H9 (cell line): ENCODE results near the gene NAA20. TPM values are rescaled to one million over a fixed set of nuclear protein-coding genes. Genes with fewer than 3 reads are reported as not detected.

Experiments
- DNase-seq: peaks from one replicate; pipeline ENCODE4 v3.0.0-alpha.2; 2017
- H2AFZ ChIP-seq: one replicate; pipeline ENCODE4 v1.6.1; 2013; ENCODE audit warnings: mild to moderate bottlenecking, low read length, control low read depth, moderate library complexity
- H2AK5ac ChIP-seq: 2 replicates; pipeline ENCODE4 v1.6.1; 2013; ENCODE audit warnings: low read length, control low read depth, mixed read lengths; ENCODE audit not compliant: insufficient read length
- H2BK120ac ChIP-seq: one replicate; pipeline ENCODE4 v1.6.1; 2013; ENCODE audit warnings: low read depth, mild to moderate bottlenecking, low read length, control low read depth, inconsistent platforms; ENCODE audit not compliant: poor library complexity, severe bottlenecking
- H2BK12ac ChIP-seq: 2 replicates; pipeline ENCODE4 v1.6.1; 2013; ENCODE audit warnings: low read length, control low read depth, mixed read lengths, low read depth; ENCODE audit not compliant: insufficient read length
- H2BK15ac ChIP-seq: 2 replicates; pipeline ENCODE4 v1.6.1; 2013; ENCODE audit warnings: low read depth, low read length, control low read depth
- H2BK20ac ChIP-seq: one replicate; pipeline ENCODE4 v1.6.1; 2013; ENCODE audit warnings: low read depth, mild to moderate bottlenecking, low read length, control low read depth, inconsistent platforms; ENCODE audit not compliant: poor library complexity, severe bottlenecking
- H2BK5ac ChIP-seq: 2 replicates; pipeline ENCODE4 v1.6.1; 2013; ENCODE audit warnings: low read length, control low read depth, mixed read lengths; ENCODE audit not compliant: insufficient read length
- H3K14ac ChIP-seq: 2 replicates; pipeline ENCODE4 v1.6.1; 2013; ENCODE audit warnings: low read length, control low read depth; ENCODE audit not compliant: insufficient read depth
- H3K18ac ChIP-seq: 2 replicates; pipeline ENCODE4 v1.6.1; 2013; ENCODE audit warnings: low read depth, mild to moderate bottlenecking, mixed read lengths, low read length, control low read depth; ENCODE audit not compliant: insufficient read length
- H3K23ac ChIP-seq: 2 replicates; pipeline ENCODE4 v1.6.1; 2013; ENCODE audit warnings: low read length, control low read depth, mixed read lengths, low read depth; ENCODE audit not compliant: insufficient read length
- H3K23me2 ChIP-seq: 2 replicates; pipeline ENCODE4 v1.6.1; 2013; ENCODE audit warnings: low read depth, mild to moderate bottlenecking, mixed read lengths, low read length, control low read depth; ENCODE audit not compliant: insufficient read length, poor library complexity, severe bottlenecking
- H3K27ac ChIP-seq: 2 replicates; pipeline ENCODE4 v1.5.1; 2013; ENCODE audit warnings: low read length, control low read depth, mixed read lengths, low read depth; ENCODE audit not compliant: insufficient read length
- H3K27me3 ChIP-seq: 2 replicates; pipeline ENCODE4 v1.6.1; 2013; ENCODE audit warnings: low read length, control low read depth, inconsistent platforms; ENCODE audit not compliant: insufficient read depth
- H3K4ac ChIP-seq: 2 replicates; pipeline ENCODE4 v1.6.1; 2013; ENCODE audit warnings: low read depth, mild to moderate bottlenecking, control low read depth, inconsistent platforms, low read length, moderate library complexity
- H3K4me1 ChIP-seq: 2 replicates; pipeline ENCODE4 v1.6.1; 2013; ENCODE audit warnings: low read length, control low read depth, inconsistent platforms; ENCODE audit not compliant: insufficient read depth
- H3K4me2 ChIP-seq: 2 replicates; pipeline ENCODE4 v1.6.1; 2013; ENCODE audit warnings: low read length, control low read depth, mixed read lengths; ENCODE audit not compliant: insufficient read length, insufficient read depth
- H3K56ac ChIP-seq: 2 replicates; pipeline ENCODE4 v1.6.1; 2013; ENCODE audit warnings: low read depth, mild to moderate bottlenecking, mixed read lengths, low read length, control low read depth; ENCODE audit not compliant: insufficient read length
- H3K79me1 ChIP-seq: 2 replicates; pipeline ENCODE4 v1.6.1; 2013; ENCODE audit warnings: low read depth, mild to moderate bottlenecking, moderate library complexity, low read length, control low read depth, inconsistent platforms; ENCODE audit not compliant: insufficient read depth, poor library complexity, severe bottlenecking
- H3K79me2 ChIP-seq: 2 replicates; pipeline ENCODE4 v1.6.1; 2013; ENCODE audit warnings: low read length, control low read depth, inconsistent platforms; ENCODE audit not compliant: insufficient read depth
- H3K9ac ChIP-seq: 2 replicates; pipeline ENCODE4 v1.6.1; 2013; ENCODE audit warnings: low read length, control low read depth, mixed read lengths; ENCODE audit not compliant: insufficient read length; ENCODE audit errors: extremely low read depth
- H3K9me3 ChIP-seq: one replicate; pipeline ENCODE4 v1.6.1; 2013; ENCODE audit warnings: low read depth, low read length, inconsistent platforms; ENCODE audit not compliant: control insufficient read depth
- H3T11ph ChIP-seq: one replicate; pipeline ENCODE4 v1.6.1; 2013; ENCODE audit warnings: mild to moderate bottlenecking, low read length, control low read depth, inconsistent platforms
- H4K20me1 ChIP-seq: one replicate; pipeline ENCODE4 v1.6.1; 2013; ENCODE audit not compliant: control insufficient read depth, insufficient read length, insufficient read depth
- H4K5ac ChIP-seq: 2 replicates; pipeline ENCODE4 v1.6.1; 2013; ENCODE audit warnings: low read depth, mild to moderate bottlenecking, mixed read lengths, low read length, control low read depth; ENCODE audit not compliant: insufficient read length
- H4K8ac ChIP-seq: replicated peaks from 2 replicates; pipeline ENCODE4 v1.6.1; 2013; ENCODE audit warnings: low read length, control low read depth, mixed read lengths, low read depth; ENCODE audit not compliant: insufficient read length
- H4K91ac ChIP-seq: 2 replicates; pipeline ENCODE4 v1.6.1; 2013; ENCODE audit warnings: low read depth, mild to moderate bottlenecking, moderate library complexity, mixed read lengths, low read length, control low read depth; ENCODE audit not compliant: insufficient read length
- H3K27ac Mint-ChIP-seq, 3 experiments: 2 replicates in 2 of 3; 3 replicates in 1 of 3; pipeline ENCODE4 v1.8.0; 2020 to 2021; ENCODE audit warnings: mixed read lengths in 3 of 3, mild to moderate bottlenecking in 1 of 3, moderate library complexity in 1 of 3
- H3K27me3 Mint-ChIP-seq: 2 replicates; pipeline ENCODE4 v1.8.0; 2021; ENCODE audit warnings: low read depth, mild to moderate bottlenecking, moderate library complexity, mixed read lengths
- H3K36me3 Mint-ChIP-seq, 3 experiments: 2 replicates in 2 of 3; 3 replicates in 1 of 3; pipeline ENCODE4 v1.8.0; 2020 to 2021; ENCODE audit warnings: low read depth in 3 of 3, mixed read lengths in 3 of 3; ENCODE audit not compliant: insufficient read depth in 1 of 3
- H3K4me1 Mint-ChIP-seq, 2 experiments: 2 replicates each; pipeline ENCODE4 v1.8.0; 2020; ENCODE audit warnings: mixed read lengths in 2 of 2
- H3K4me3 Mint-ChIP-seq, 2 experiments: 2 replicates in 1 of 2; 3 replicates in 1 of 2; pipeline ENCODE4 v1.8.0; 2020 to 2021; ENCODE audit warnings: mild to moderate bottlenecking in 2 of 2, mixed read lengths in 2 of 2, moderate library complexity in 1 of 2
- H3K9me3 Mint-ChIP-seq, 2 experiments: 2 replicates in 1 of 2; 3 replicates in 1 of 2; pipeline ENCODE4 v1.8.0; 2020; ENCODE audit warnings: mild to moderate bottlenecking in 2 of 2, mixed read lengths in 2 of 2, moderate library complexity in 1 of 2
- CTCF ChIP-seq: fragments of 200-600 bp; sonication (generic); conservative IDR thresholded peaks from 3 replicates; pipeline ENCODE4 v1.8.0; 2021; ENCODE audit warnings: antibody characterized with exemption, mild to moderate bottlenecking
- WGBS: extraction: QIAGEN DNeasy Blood & Tissue Kit; methylation state at CpG from one replicate; pipeline ENCODE4 v1.1.7; 2013; ENCODE audit warnings: missing lambda C conversion rate, low lambda C conversion rate, mixed read lengths; ENCODE audit not compliant: insufficient read length; ENCODE audit errors: extremely low coverage; 5-methylcytosine and 5-hydroxymethylcytosine counted together
- total RNA-seq: library from RNA; stranded (reverse); gene quantifications from 2 replicates; pipeline ENCODE4 v1.2.1, GENCODE V29; 2021

The NAA20 gene
- total RNA-seq, 1 experiment from 2014 or later, result 48.1 TPM

GRCh38 chr20:19971116-19971515 lies 46.0 kb upstream of the NAA20 start:
- H2BK20ac ChIP-seq, result no peak overlapping the region
- Mint-ChIP-seq H3K9me3 (no peaks in the 10 kb centered on the region), H3K27ac (no peak overlapping the region), H3K27me3 (no peaks in the 10 kb centered on the region), H3K4me3 (no peak overlapping the region), H3K36me3 (no peaks in the 10 kb centered on the region), H3K4me1 (peaks cover 3 to 6% of the 10 kb centered on the region in 2 experiments; a peak in 3 of 4 replicates)
- peaks cover 7% of the 10 kb centered on the region for H4K20me1 ChIP-seq
- no peak overlapping the region for H3K9ac ChIP-seq
- no peak overlapping the region for H4K8ac ChIP-seq
- no peak overlapping the region for H2BK5ac ChIP-seq
- H2BK120ac ChIP-seq, result no peak overlapping the region
- WGBS, result no CpG with 5 or more reads among the region's 11 CpGs
- no peak overlapping the region for H3K27ac ChIP-seq
- no peak overlapping the region for H2BK15ac ChIP-seq
- H3K27me3 ChIP-seq, result no peaks in the 10 kb centered on the region
- no peak overlapping the region for H3K18ac ChIP-seq
- H2AFZ ChIP-seq, result no peak overlapping the region
- no peaks in the 10 kb centered on the region for H3K79me2 ChIP-seq
- no peak for DNase-seq
- no peak overlapping the region for H3K14ac ChIP-seq
- no peak overlapping the region for H3K4me2 ChIP-seq
- no peaks in the 10 kb centered on the region for H3K23me2 ChIP-seq
- H3K4ac ChIP-seq, result no peak overlapping the region
- TF ChIP-seq CTCF, result no peak
- H4K91ac ChIP-seq, result no peak overlapping the region
- no peak overlapping the region for H2AK5ac ChIP-seq
- H2BK12ac ChIP-seq, result no peak overlapping the region
- H3T11ph ChIP-seq, result no peak overlapping the region
- H3K79me1 ChIP-seq, result no peaks in the 10 kb centered on the region
- H3K4me1 ChIP-seq, result no peaks in the 10 kb centered on the region
- no peaks in the 10 kb centered on the region for H3K9me3 ChIP-seq
- H4K5ac ChIP-seq, result no peak overlapping the region
- H3K56ac ChIP-seq, result no peak overlapping the region
- H3K23ac ChIP-seq, result no peak overlapping the region
